NCI-H774 (cell line): Measurements from ENCODE around the gene ELFN2.
"Not testable (repeated sequence)": the region's sequence is repeated elsewhere in the genome, so short reads cannot be mapped to it uniquely, and the experiment has no call there.

Experiments
- DNase-seq: peaks from one replicate; lab custom pipeline; 2025; lab: John Stamatoyannopoulos, UW

The ELFN2 gene

GRCh38 chr22:37410174-37411055, 16.9 kb downstream of the ELFN2 start:
- no peak for DNase-seq

GRCh38 chr22:37409459-37410050, 17.7 kb downstream of the ELFN2 start:
- no peak for DNase-seq

- no peak for DNase-seq
Measured at GRCh38 chr22:37409031-37409430, 18.2 kb downstream of the ELFN2 start.

GRCh38 chr22:37407856-37408255, 19.4 kb downstream of the ELFN2 start:
- DNase-seq: no peak

GRCh38 chr22:37406441-37407235, 20.6 kb downstream of the ELFN2 start:
- DNase-seq: no peak

GRCh38 chr22:37404091-37404490, 23.2 kb downstream of the ELFN2 start:
- DNase-seq: no peak

- no peak for DNase-seq
Measured at GRCh38 chr22:37403267-37403960, 23.9 kb downstream of the ELFN2 start.

- no peak for DNase-seq
Measured at GRCh38 chr22:37402184-37402506, 25.1 kb downstream of the ELFN2 start.

- DNase-seq: no peak
Measured at GRCh38 chr22:37401401-37402183, 25.7 kb downstream of the ELFN2 start.

- no peak for DNase-seq
Measured at GRCh38 chr22:37400719-37401118, 26.6 kb downstream of the ELFN2 start.

GRCh38 chr22:37399457-37399856, 27.8 kb downstream of the ELFN2 start:
- DNase-seq: not testable (repeated sequence)

GRCh38 chr22:37397226-37397625, 30.1 kb downstream of the ELFN2 start:
- DNase-seq: no peak

GRCh38 chr22:37396488-37397084, 30.7 kb downstream of the ELFN2 start:
- DNase-seq: no peak

GRCh38 chr22:37394341-37394740, 32.9 kb downstream of the ELFN2 start:
- DNase-seq: no peak

- no peak for DNase-seq
Measured at GRCh38 chr22:37393746-37394145, 33.5 kb downstream of the ELFN2 start.

GRCh38 chr22:37392721-37393328, 34.5 kb downstream of the ELFN2 start:
- DNase-seq: no peak

- DNase-seq: no peak
Measured at GRCh38 chr22:37391702-37392101, 35.6 kb downstream of the ELFN2 start.

GRCh38 chr22:37390075-37390474, 37.2 kb downstream of the ELFN2 start:
- no peak for DNase-seq

- DNase-seq: no peak
Measured at GRCh38 chr22:37388538-37388937, 38.7 kb downstream of the ELFN2 start.

- no peak for DNase-seq
Measured at GRCh38 chr22:37387793-37388192, 39.5 kb downstream of the ELFN2 start.

- DNase-seq: no peak
Measured at GRCh38 chr22:37386441-37386840, 40.8 kb downstream of the ELFN2 start.
